Measurements from ENCODE around the gene NFXL1.

DNA sequence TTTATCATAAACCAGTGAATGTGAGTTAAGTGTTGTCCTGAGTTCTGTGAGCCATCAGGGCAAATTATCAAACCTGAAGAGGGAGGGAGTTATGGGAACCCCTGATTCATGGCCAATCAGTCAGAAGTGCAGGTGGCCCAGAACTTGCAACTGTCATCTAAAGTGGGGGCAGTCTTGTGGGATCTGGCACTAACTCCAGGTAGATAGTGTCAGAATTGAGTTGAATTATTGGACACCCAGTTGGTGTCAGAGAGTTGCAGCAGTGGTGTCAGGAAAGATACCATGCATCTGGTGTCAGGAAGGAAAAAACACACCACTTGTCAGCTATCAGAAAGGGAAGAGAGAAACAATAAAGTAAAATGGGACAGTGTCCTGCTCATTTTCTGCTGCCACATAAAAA is 84.9 kb downstream of the NFXL1 start:
- TF ChIP-seq, protein P1, sequence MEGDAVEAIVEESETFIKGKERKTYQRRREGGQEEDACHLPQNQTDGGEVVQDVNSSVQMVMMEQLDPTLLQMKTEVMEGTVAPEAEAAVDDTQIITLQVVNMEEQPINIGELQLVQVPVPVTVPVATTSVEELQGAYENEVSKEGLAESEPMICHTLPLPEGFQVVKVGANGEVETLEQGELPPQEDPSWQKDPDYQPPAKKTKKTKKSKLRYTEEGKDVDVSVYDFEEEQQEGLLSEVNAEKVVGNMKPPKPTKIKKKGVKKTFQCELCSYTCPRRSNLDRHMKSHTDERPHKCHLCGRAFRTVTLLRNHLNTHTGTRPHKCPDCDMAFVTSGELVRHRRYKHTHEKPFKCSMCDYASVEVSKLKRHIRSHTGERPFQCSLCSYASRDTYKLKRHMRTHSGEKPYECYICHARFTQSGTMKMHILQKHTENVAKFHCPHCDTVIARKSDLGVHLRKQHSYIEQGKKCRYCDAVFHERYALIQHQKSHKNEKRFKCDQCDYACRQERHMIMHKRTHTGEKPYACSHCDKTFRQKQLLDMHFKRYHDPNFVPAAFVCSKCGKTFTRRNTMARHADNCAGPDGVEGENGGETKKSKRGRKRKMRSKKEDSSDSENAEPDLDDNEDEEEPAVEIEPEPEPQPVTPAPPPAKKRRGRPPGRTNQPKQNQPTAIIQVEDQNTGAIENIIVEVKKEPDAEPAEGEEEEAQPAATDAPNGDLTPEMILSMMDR (IDR thresholded peaks at IDR 0.05) = no peak
- no peak for TF ChIP-seq POLR2A (IDR thresholded peaks at IDR 0.05)

Data from adrenal gland (tissue), 5 donors.